GM12878 (cell line): ENCODE results near the gene GPR146. TPM values are rescaled to one million over a fixed set of nuclear protein-coding genes. Genes with fewer than 3 reads are reported as not detected.

Experiments used
- ATAC-seq: fragments of 200-7000 bp; cut with Tn5 transposase; 3 replicates; pipeline ENCODE4 v1.9.1; 2020; ENCODE audit warnings: mild to moderate bottlenecking, moderate library complexity
- BruUV-seq: library from RNA; stranded (reverse); fragments of 400-500 nt; replicated peaks from 2 replicates; lab custom pipeline; 2021; lab: Mats Ljungman, UMichigan
- CTCF ChIA-PET: fragments of 300-600 bp; sonication (Branson Sonifier 250); formaldehyde crosslinking; extraction: SDS; loops from one replicate; lab custom pipeline; 2021; ENCODE audit warnings: inconsistent platforms; lab: Yijun Ruan, JAX
- POLR2A ChIA-PET: fragments of 350-600 bp; formaldehyde crosslinking; extraction: SDS; loops from one replicate; lab custom pipeline; 2021; ENCODE audit warnings: inconsistent platforms; lab: Charles Lee
- RAD21 ChIA-PET: fragments of 300-600 bp; sonication (Branson Sonifier 250); formaldehyde crosslinking; loops from one replicate; lab custom pipeline; 2023; ENCODE audit warnings: antibody characterized with exemption; ENCODE audit not compliant: unreplicated experiment; lab: Charles Lee
- SMC1A ChIA-PET: fragments of 300-600 bp; sonication (Branson Sonifier 250); formaldehyde crosslinking; loops from one replicate; lab custom pipeline; 2023; ENCODE audit not compliant: unreplicated experiment, uncharacterized antibody; lab: Charles Lee
- DNase-seq: peaks from one replicate; pipeline ENCODE4 v3.0.0-alpha.2; 2011; ENCODE audit warnings: low read depth, low spot score
- FAIRE-seq: peaks from 3 replicates; lab custom pipeline; 2011; peaks lifted over from hg19 to GRCh38; lab: Jason Lieb, UNC
- H2AFZ ChIP-seq: 2 replicates; pipeline ENCODE4 v1.6.0; 2011; ENCODE audit warnings: low read depth, low read length, control low read depth; ENCODE audit not compliant: control insufficient read depth
- H3K27ac ChIP-seq: 2 replicates; pipeline ENCODE4 v1.5.1; 2011; ENCODE audit warnings: control low read depth; ENCODE audit not compliant: control insufficient read depth, insufficient read depth
- H3K27me3 ChIP-seq, 2 experiments: replicated peaks in 1 of 2; 2 replicates each; pipeline versions ENCODE4 v1.6.0 to v1.6.1; 2011; ENCODE audit warnings: low read length in 1 of 2; ENCODE audit not compliant: control insufficient read depth in 2 of 2, insufficient read depth in 2 of 2
- H3K36me3 ChIP-seq, 2 experiments: 2 replicates each; pipeline ENCODE4 v1.5.1; 2011; ENCODE audit warnings: low read length in 1 of 2; ENCODE audit not compliant: control insufficient read depth in 2 of 2, insufficient read depth in 2 of 2
- H3K4me1 ChIP-seq: 2 replicates; pipeline ENCODE4 v1.6.1; 2011; ENCODE audit warnings: mild to moderate bottlenecking, low read length, moderate library complexity, mixed read lengths; ENCODE audit not compliant: control insufficient read depth, insufficient read depth
- H3K4me2 ChIP-seq: 2 replicates; pipeline ENCODE4 v1.6.0; 2011; ENCODE audit warnings: control low read depth; ENCODE audit not compliant: control insufficient read depth, insufficient read depth
- H3K4me3 ChIP-seq: fragments of 200-600 bp; sonication (generic); 2 replicates; pipeline ENCODE4 v1.5.1; 2016
- H3K79me2 ChIP-seq: 2 replicates; pipeline ENCODE4 v1.6.0; 2011; ENCODE audit warnings: low read length; ENCODE audit not compliant: control insufficient read depth, insufficient read depth
- H3K9ac ChIP-seq: 2 replicates; pipeline ENCODE4 v1.8.0; 2011; ENCODE audit warnings: low read length, control low read depth, mixed read lengths; ENCODE audit not compliant: control insufficient read depth, insufficient read depth
- H3K9me3 ChIP-seq: replicated peaks from 3 replicates; pipeline ENCODE4 v1.5.1; 2011; ENCODE audit warnings: mild to moderate bottlenecking, low read length; ENCODE audit not compliant: control insufficient read depth, insufficient read depth
- H4K20me1 ChIP-seq: 2 replicates; pipeline ENCODE4 v1.6.0; 2011; ENCODE audit not compliant: control insufficient read depth, insufficient read depth
- BCLAF1 ChIP-seq: fragments of 450-650 bp; IDR thresholded peaks from 2 replicates; pipeline ENCODE4 v1.6.1; 2017; ENCODE audit warnings: antibody characterized with exemption, mild to moderate bottlenecking, moderate library complexity
- CHD2 ChIP-seq: IDR thresholded peaks from 2 replicates; pipeline ENCODE4 v1.6.1; 2011; ENCODE audit warnings: low read depth, low read length, improper control_type of control experiment, borderline replicate concordance
- EP300 ChIP-seq, 2 experiments: fragments of 150-350 bp in 1 of 2; IDR thresholded peaks; 2 replicates each; pipeline ENCODE4 v1.6.1; 2011 to 2012; ENCODE audit warnings: low read depth in 2 of 2, low read length in 2 of 2, borderline replicate concordance in 1 of 2, improper control_type of control experiment in 1 of 2, inconsistent platforms in 1 of 2; ENCODE audit not compliant: control insufficient read depth in 1 of 2
- FOXK2 ChIP-seq: fragments of 450-650 bp; IDR thresholded peaks from 2 replicates; pipeline ENCODE4 v1.6.1; 2017; ENCODE audit warnings: mild to moderate bottlenecking, moderate library complexity
- HDAC2 ChIP-seq: fragments of 200-600 bp; sonication (generic); IDR thresholded peaks from 2 replicates; pipeline ENCODE4 v1.6.1; 2017
- HDGF ChIP-seq: fragments of 450-650 bp; IDR thresholded peaks from 2 replicates; pipeline ENCODE4 v1.6.1; 2016; ENCODE audit warnings: antibody characterized with exemption
- IRF3 ChIP-seq: fragments of 450-650 bp; IDR thresholded peaks from 2 replicates; pipeline ENCODE4 v1.6.1; 2014; ENCODE audit warnings: mild to moderate bottlenecking
- IRF4 ChIP-seq: IDR thresholded peaks from 2 replicates; pipeline ENCODE4 v1.6.1; 2011; ENCODE audit warnings: low read depth, low read length
- MXI1 ChIP-seq: fragments of 150-350 bp; IDR thresholded peaks from 2 replicates; pipeline ENCODE4 v1.6.1; 2011; ENCODE audit warnings: low read depth, mild to moderate bottlenecking, inconsistent platforms, low read length, improper control_type of control experiment
- MYC ChIP-seq: IDR thresholded peaks from 2 replicates; pipeline ENCODE4 v1.6.1; 2011; ENCODE audit warnings: mild to moderate bottlenecking, low read length, moderate library complexity, inconsistent platforms; ENCODE audit not compliant: insufficient read depth, insufficient replicate concordance, insufficient read length, severe bottlenecking
- PKNOX1 ChIP-seq: fragments of 450-650 bp; IDR thresholded peaks from 2 replicates; pipeline ENCODE4 v1.6.1; 2016; ENCODE audit warnings: mild to moderate bottlenecking
- POLR2AphosphoS5 ChIP-seq: IDR thresholded peaks from 2 replicates; pipeline ENCODE4 v1.6.1; 2011; ENCODE audit warnings: mild to moderate bottlenecking, low read length, inconsistent platforms
- SIN3A ChIP-seq: IDR thresholded peaks from 2 replicates; pipeline ENCODE4 v1.6.1; 2012; ENCODE audit warnings: low read depth, low read length, improper control_type of control experiment
- SP1 ChIP-seq: IDR thresholded peaks from one replicate; pipeline ENCODE4 v1.6.1; 2011; ENCODE audit warnings: low read depth, low read length
- ZBTB40 ChIP-seq: fragments of 450-650 bp; IDR thresholded peaks from 2 replicates; pipeline ENCODE4 v1.6.1; 2016; ENCODE audit warnings: mild to moderate bottlenecking, moderate library complexity, borderline replicate concordance
- WGBS: methylation state at CpG from one replicate; pipeline ENCODE4 v1.1.6; 2016; ENCODE audit warnings: low lambda C conversion rate; ENCODE audit not compliant: insufficient replicate concordance, insufficient coverage; ENCODE audit errors: missing lambda C conversion rate; 5-methylcytosine and 5-hydroxymethylcytosine counted together
- in situ Hi-C: fragments of 300-500 bp; cut with MboI; formaldehyde crosslinking; loops from 9 replicates; pipeline ENCODE4 v1.14.3; 2018; ENCODE audit warnings: mixed read lengths
- intact Hi-C: fragments of 100-400 bp; cut with micrococcal nuclease; formaldehyde crosslinking; loops from one replicate; pipeline ENCODE4 v1.14.2; 2022; ENCODE audit not compliant: unreplicated experiment
- polyA plus RNA-seq, 11 experiments: library from polyadenylated mRNA; depleted of rRNA in 4 of 11; unstranded in 6 of 11; stranded (reverse) in 5 of 11; fragments of >200 nt; fragmentation: Nextera tagmentation in 4 of 11; fragmentation: Illumina TruSeq in 1 of 11; extraction: Ambion mirVana in 4 of 11; extraction: Trizol in 1 of 11; gene quantifications; 1 replicate in 1 of 11; 2 replicates in 10 of 11; pipeline versions ENCODE4 v1.2.1 to v1.2.3, GENCODE V29; 2011 to 2016; ENCODE audit warnings: inconsistent platforms in 2 of 11, missing spikeins in 2 of 11, low read depth in 1 of 11
- total RNA-seq, 4 experiments: library from RNA; depleted of rRNA in 3 of 4; stranded (reverse); fragments of >200 nt in 3 of 4; fragmentation: Illumina TruSeq in 1 of 4; extraction: Trizol in 1 of 4; gene quantifications; 2 replicates each; pipeline versions ENCODE4 v1.2.1 to v1.2.3, GENCODE V29; 2013 to 2021

GPR146 gene
- total and polyA plus RNA-seq, 10 of the 15 experiments (the other 5 are each of a cell fraction or from before 2014, with no cell fraction given): 0.19 to 12.0 (median 0.54) TPM; not detected in 2

GRCh38 chr7:1078985-1079384 lies 34.6 kb downstream of the GPR146 start:
- DNase-seq: no peak
- H3K27ac ChIP-seq: no peak overlapping the region
- no peak overlapping the region for H3K9ac ChIP-seq
- no peaks in the 10 kb centered on the region for H4K20me1 ChIP-seq
- ATAC-seq: no peak
- POLR2A ChIA-PET: no interaction called here
- no peaks in the 10 kb centered on the region for H3K9me3 ChIP-seq
- no peaks in the 10 kb centered on the region for H3K79me2 ChIP-seq
- in situ Hi-C loops (no loop called here), intact Hi-C loops (no loop called here)
- BruUV-seq: no TSS peak
- H2AFZ ChIP-seq: no peak overlapping the region
- no peaks in the 10 kb centered on the region for H3K4me1 ChIP-seq
- SMC1A ChIA-PET: no interaction called here
- 92% methylated on average over 15 of the region's 15 CpGs for WGBS
- RAD21 ChIA-PET: interaction anchor here (0.6 kb wide), 1 partner anchor 94 kb away, joined by 3 read pairs; no protein-coding TSS in a partner anchor
- no peak overlapping the region for H3K4me2 ChIP-seq
- CTCF ChIA-PET: interaction anchor here (1.1 kb wide), 1 partner anchor 13 kb away, joined by 4 read pairs; no protein-coding TSS in a partner anchor
- H3K4me3 ChIP-seq: no peak overlapping the region
- peaks cover 0 to 2% of the 10 kb centered on the region in 2 experiments; a peak in 2 of 4 replicates for H3K36me3 ChIP-seq
- FAIRE-seq: no peak
- H3K27me3 ChIP-seq: no peaks in the 10 kb centered on the region
- TF ChIP-seq FOXK2: no peak
- no peak for TF ChIP-seq ZBTB40
- TF ChIP-seq CHD2: no peak
- no peak for TF ChIP-seq HDAC2
- no peak for TF ChIP-seq POLR2AphosphoS5
- TF ChIP-seq EP300 (IDR thresholded peaks at IDR 0.05; ENCODE audit: borderline replicate concordance in 1 of 2, control insufficient read depth in 1 of 2, low read depth in 2 of 2, low read length in 2 of 2): no peak
- no peak for TF ChIP-seq BCLAF1
- TF ChIP-seq SP1: no peak
- no peak for TF ChIP-seq IRF4
- no peak for TF ChIP-seq HDGF
- TF ChIP-seq IRF3: no peak
- no peak for TF ChIP-seq PKNOX1
- no peak for TF ChIP-seq MYC
- no peak for TF ChIP-seq MXI1
- TF ChIP-seq SIN3A: no peak
